Activated CD4-positive, alpha-beta T cell treated with anti-CD3 and anti-CD28 coated beads for 36 hours (primary cell): Measurements from ENCODE around the gene USP31. TPM values are rescaled to one million over a fixed set of nuclear protein-coding genes. Genes with fewer than 3 reads are reported as not detected.

Experiments
- ATAC-seq: fragments of 200-7000 bp; cut with Tn5 transposase; one replicate; pipeline ENCODE4 v1.10.0; 2021; ENCODE audit warnings: mild to moderate bottlenecking, moderate library complexity
- CTCF ChIA-PET: fragments of 350-600 bp; sonication (Branson Sonifier 250); formaldehyde crosslinking; loops from one replicate; lab custom pipeline; 2021; ENCODE audit warnings: antibody characterized with exemption; lab: Charles Lee
- POLR2A ChIA-PET: fragments of 350-600 bp; sonication (Branson Sonifier 250); formaldehyde crosslinking; loops from one replicate; lab custom pipeline; 2021; ENCODE audit warnings: antibody characterized with exemption, inconsistent platforms; lab: Charles Lee
- DNase-seq: peaks from one replicate; pipeline ENCODE4 v3.0.0-alpha.2; 2020
- H3K27ac Mint-ChIP-seq: one replicate; pipeline ENCODE4 v1.8.0; 2021; ENCODE audit warnings: mixed read lengths
- H3K27me3 Mint-ChIP-seq: one replicate; pipeline ENCODE4 v1.8.0; 2021; ENCODE audit warnings: mixed read lengths
- H3K36me3 Mint-ChIP-seq: one replicate; pipeline ENCODE4 v1.8.0; 2021; ENCODE audit warnings: low read depth, mixed read lengths
- H3K4me1 Mint-ChIP-seq: one replicate; pipeline ENCODE4 v1.8.0; 2021; ENCODE audit warnings: mixed read lengths
- H3K4me3 Mint-ChIP-seq: one replicate; pipeline ENCODE4 v1.8.0; 2021; ENCODE audit warnings: mild to moderate bottlenecking, moderate library complexity, mixed read lengths
- H3K9me3 Mint-ChIP-seq: one replicate; pipeline ENCODE4 v1.8.0; 2021; ENCODE audit warnings: low read depth, mixed read lengths
- intact Hi-C, 2 experiments: fragments of 100-400 bp; cut with DNase I in 1 of 2; cut with micrococcal nuclease in 1 of 2; formaldehyde crosslinking; loops; one replicate each; pipeline versions ENCODE4 v1.14.2 to v1.15.1; 2022 to 2024; cut with DNase I, micrococcal nuclease
- total RNA-seq, 2 experiments: library from RNA; stranded (reverse); gene quantifications; one replicate each; pipeline ENCODE4 v1.2.3, GENCODE V29; 2021

Gene USP31
- total RNA-seq, 2 experiments from 2014 or later, result 5.3 to 5.9 TPM

DNA sequence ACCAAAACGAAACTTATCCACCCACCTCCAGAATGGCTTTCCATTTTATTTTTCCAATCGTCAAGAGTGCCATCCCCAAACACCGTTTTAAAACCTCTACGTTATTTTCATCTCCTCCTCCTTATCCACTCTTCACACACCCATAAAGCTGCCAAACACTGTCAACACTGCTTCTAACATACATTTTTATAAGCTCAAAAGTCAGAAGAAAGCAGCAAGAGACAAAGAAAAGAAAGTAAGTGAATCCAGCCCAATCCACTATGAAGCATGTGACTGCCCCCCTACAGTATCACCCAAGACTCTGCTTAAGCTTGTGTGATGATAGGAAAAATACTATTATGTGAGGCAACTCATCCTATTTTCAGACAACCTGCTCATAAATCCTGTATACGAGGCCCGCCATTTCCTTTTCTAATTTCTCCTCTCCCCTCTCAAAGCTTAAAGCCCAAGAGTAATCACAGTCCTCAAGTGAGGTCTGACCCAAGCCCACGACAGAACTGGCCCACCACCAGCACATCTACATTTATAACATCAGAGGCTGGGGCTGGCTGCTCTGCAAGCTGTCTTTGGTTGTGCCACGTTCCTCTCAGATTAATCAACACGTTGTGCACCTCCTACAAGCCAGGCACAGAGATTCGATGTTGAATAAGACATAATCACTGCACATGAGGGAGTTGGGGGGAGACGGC, 16.3 kb downstream of the USP31 start:
- H3K9me3 Mint-ChIP-seq, result peaks cover 14% of the 10 kb centered on the region
- H3K36me3 Mint-ChIP-seq, result peaks cover 17% of the 10 kb centered on the region
- no peak for ATAC-seq
- POLR2A ChIA-PET, result no interaction called here
- H3K4me3 Mint-ChIP-seq, result no peak overlapping the region
- no peak for DNase-seq
- CTCF ChIA-PET, result interaction anchor here (0.9 to 1.0 kb wide), 2 partner anchors 8 to 12 kb away, joined by 3 to 4 read pairs; no protein-coding TSS in a partner anchor
- intact Hi-C loops, result no loop called here
- H3K4me1 Mint-ChIP-seq, result peaks cover 18% of the 10 kb centered on the region
- H3K27me3 Mint-ChIP-seq, result no peaks in the 10 kb centered on the region
- H3K27ac Mint-ChIP-seq, result no peak overlapping the region

DNA sequence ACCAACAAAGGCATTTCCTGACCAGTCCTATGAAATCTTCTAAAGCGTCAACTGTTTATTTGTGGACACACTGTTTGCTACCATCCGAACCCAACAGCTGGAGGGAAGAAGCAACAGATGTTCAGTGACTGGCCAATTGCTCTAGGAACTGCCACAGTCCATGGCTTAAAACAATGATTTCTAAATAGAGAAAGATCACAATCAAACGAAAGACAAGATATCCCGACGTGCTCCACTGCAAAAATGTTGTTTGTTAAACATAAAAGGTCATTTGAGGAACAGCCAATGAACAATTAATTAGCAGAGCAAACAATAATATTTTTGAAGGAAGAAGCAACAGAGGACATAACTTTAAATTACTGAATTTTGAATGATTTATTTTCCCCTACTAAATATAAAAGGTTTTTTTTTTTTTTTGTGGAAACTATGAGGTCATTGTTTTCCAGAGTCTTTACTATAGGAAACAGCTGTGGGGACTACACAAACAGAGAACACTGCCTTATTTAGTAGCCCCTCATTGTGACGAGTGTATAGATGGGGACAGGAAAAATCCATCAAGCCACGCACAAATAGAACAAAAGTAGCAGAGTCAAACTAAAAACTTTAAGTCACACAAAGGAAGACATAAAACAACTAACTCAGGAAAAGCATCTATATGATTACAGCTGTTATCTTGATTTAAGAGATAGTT, 17.2 kb downstream of the USP31 start:
- Mint-ChIP-seq H3K27ac (no peak overlapping the region), H3K27me3 (no peaks in the 10 kb centered on the region), H3K36me3 (peaks cover 10% of the 10 kb centered on the region), H3K4me3 (no peak overlapping the region), H3K9me3 (peaks cover 8% of the 10 kb centered on the region), H3K4me1 (peaks cover 18% of the 10 kb centered on the region)
- intact Hi-C loops, result no loop called here
- ChIA-PET CTCF (interaction anchor here (0.9 to 1.0 kb wide), 2 partner anchors 9 to 13 kb away, joined by 3 to 4 read pairs; no protein-coding TSS in a partner anchor), POLR2A (no interaction called here)
- ATAC-seq (no peak), DNase-seq (no peak)

DNA sequence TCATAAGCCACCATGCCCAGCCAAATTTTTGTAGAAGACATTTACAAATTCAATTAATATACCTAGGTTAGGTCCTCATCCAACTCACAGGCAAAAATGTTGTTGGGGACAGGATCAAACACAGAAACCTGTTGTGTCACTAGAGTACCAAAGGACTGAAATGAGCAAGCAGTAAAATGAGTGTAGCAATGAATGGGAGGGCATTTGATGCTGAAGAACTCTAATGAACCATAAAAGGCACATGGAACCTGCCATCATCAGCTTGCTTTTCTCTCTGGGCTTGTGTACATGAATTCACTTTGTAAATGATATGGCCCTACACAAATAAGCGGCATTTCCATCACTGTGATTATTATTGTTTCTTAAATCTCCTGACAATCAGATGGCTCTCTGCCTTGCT, 17.8 kb downstream of the USP31 start:
- H3K27ac Mint-ChIP-seq, result no peak overlapping the region
- peaks cover 8% of the 10 kb centered on the region for H3K36me3 Mint-ChIP-seq
- H3K4me1 Mint-ChIP-seq, result peaks cover 18% of the 10 kb centered on the region
- H3K9me3 Mint-ChIP-seq, result peaks cover 6% of the 10 kb centered on the region
- no peak overlapping the region for H3K4me3 Mint-ChIP-seq
- ChIA-PET POLR2A (no interaction called here), CTCF (interaction anchor here (0.8 kb wide), 1 partner anchor 14 kb away, joined by 3 read pairs; no protein-coding TSS in a partner anchor)
- no peaks in the 10 kb centered on the region for H3K27me3 Mint-ChIP-seq
- peak; percentile 33 for ATAC-seq
- intact Hi-C loops, result no loop called here
- no peak for DNase-seq

DNA sequence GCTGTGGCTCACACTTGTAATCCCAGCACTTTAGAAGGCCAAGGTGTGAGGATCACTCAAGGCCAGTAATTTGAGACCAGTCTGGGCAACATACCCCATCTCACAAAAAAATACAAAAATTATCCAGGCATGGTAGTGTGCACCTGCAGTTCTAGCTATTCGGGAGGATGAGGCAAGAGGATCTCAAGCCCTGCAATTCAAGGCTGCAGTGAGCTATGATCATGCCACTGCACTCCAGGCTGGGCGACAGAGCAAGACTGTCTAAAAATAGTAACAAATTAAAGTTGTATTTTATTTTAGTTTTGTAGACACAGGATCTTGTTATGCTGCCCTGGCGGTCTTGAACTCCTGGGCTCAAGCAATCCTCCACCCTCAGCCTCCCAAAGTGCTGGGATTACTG, 18.2 kb downstream of the USP31 start:
- Mint-ChIP-seq H3K36me3 (peaks cover 7% of the 10 kb centered on the region), H3K4me1 (peaks cover 18% of the 10 kb centered on the region), H3K27me3 (no peaks in the 10 kb centered on the region), H3K27ac (no peak overlapping the region), H3K9me3 (peaks cover 5% of the 10 kb centered on the region), H3K4me3 (no peak overlapping the region)
- POLR2A ChIA-PET, result no interaction called here
- CTCF ChIA-PET, result interaction anchor here (0.8 kb wide), 1 partner anchor 14 kb away, joined by 3 read pairs; no protein-coding TSS in a partner anchor
- no peak for DNase-seq
- ATAC-seq, result no peak
- intact Hi-C loops, result no loop called here

DNA sequence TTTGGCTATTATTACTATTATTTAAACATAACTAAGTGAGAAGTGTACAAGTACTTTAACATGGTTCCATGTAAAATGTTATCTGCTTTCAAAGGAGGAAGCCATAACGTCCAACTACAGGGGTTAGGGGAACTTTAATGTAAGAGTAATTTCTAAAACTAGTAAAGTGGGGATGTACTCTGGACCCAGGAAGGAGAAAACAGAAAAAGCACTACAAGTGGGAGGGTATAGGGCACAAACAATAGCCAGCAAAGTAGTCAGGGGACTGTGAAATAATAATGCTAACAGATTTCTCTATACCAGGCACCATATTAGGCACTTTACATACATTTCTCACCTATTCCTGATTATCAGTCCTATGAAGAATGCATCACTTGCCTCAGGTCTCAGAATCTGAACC, 19.6 kb downstream of the USP31 start:
- peaks cover 2% of the 10 kb centered on the region for H3K36me3 Mint-ChIP-seq
- peaks cover 22% of the 10 kb centered on the region for H3K4me1 Mint-ChIP-seq
- H3K9me3 Mint-ChIP-seq, result no peaks in the 10 kb centered on the region
- no peak overlapping the region for H3K4me3 Mint-ChIP-seq
- no peaks in the 10 kb centered on the region for H3K27me3 Mint-ChIP-seq
- ChIA-PET CTCF (no interaction called here), POLR2A (no interaction called here)
- intact Hi-C loops, result no loop called here
- DNase-seq (no peak), ATAC-seq (no peak)
- no peak overlapping the region for H3K27ac Mint-ChIP-seq

DNA sequence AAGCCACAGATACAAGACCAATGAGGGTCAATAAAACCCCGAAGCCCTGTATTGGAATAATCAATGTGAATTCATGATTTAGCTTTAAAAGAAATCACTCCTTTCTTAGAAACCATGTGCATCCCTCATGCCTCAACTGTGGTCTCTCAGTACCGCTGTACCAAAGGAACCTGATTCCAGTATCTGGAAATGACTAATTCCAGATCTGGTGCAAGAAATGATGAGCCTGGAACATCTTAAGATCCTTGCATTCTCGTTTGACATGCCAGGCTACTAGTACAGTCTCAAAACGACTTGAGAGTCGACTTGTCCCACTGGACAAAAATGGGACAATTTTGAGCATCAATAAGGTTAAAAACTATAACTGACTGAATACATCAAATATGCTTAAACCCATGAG, 21.2 kb downstream of the USP31 start:
- Mint-ChIP-seq H3K36me3 (no peaks in the 10 kb centered on the region), H3K27me3 (no peaks in the 10 kb centered on the region), H3K9me3 (no peaks in the 10 kb centered on the region), H3K4me1 (peaks cover 27% of the 10 kb centered on the region), H3K4me3 (no peak overlapping the region), H3K27ac (no peak overlapping the region)
- intact Hi-C loops, result no loop called here
- ChIA-PET POLR2A (no interaction called here), CTCF (interaction anchor here (0.9 to 1.3 kb wide), 2 partner anchors 12 to 17 kb away, joined by 4 to 5 read pairs; no protein-coding TSS in a partner anchor)
- DNase-seq (no peak), ATAC-seq (no peak)

DNA sequence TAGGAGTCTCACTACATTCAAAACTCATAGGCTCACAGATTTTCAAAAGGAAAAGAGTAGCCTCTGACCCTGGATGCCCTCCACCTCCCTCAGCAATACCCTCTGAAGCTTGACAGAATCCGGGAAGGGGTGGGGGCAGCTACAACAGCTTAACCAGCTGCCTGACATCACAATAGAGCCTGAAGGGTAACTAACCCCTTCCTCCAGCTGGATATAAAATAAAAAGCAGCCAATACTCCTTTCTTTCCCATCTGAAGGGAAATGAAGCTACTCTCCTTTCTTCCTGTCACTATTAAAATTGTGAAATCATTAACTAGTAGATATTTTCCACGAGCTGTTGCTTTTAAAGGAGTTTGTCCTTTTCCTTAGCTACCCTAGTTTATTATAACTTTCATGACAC, 24.0 kb downstream of the USP31 start:
- no peak overlapping the region for H3K4me3 Mint-ChIP-seq
- ATAC-seq, result no peak
- peaks cover 27% of the 10 kb centered on the region for H3K4me1 Mint-ChIP-seq
- CTCF ChIA-PET, result interaction anchor here (1.2 kb wide), 1 partner anchor 24 kb away, joined by 3 read pairs; the partner anchor contains the start of gene USP31
- H3K27ac Mint-ChIP-seq, result no peak overlapping the region
- POLR2A ChIA-PET, result interaction anchor here (0.7 kb wide), 1 partner anchor 28 kb away, joined by 3 read pairs; no protein-coding TSS in a partner anchor
- no peak for DNase-seq
- H3K36me3 Mint-ChIP-seq, result no peaks in the 10 kb centered on the region
- H3K27me3 Mint-ChIP-seq, result no peaks in the 10 kb centered on the region
- intact Hi-C loops, result no loop called here
- no peaks in the 10 kb centered on the region for H3K9me3 Mint-ChIP-seq

DNA sequence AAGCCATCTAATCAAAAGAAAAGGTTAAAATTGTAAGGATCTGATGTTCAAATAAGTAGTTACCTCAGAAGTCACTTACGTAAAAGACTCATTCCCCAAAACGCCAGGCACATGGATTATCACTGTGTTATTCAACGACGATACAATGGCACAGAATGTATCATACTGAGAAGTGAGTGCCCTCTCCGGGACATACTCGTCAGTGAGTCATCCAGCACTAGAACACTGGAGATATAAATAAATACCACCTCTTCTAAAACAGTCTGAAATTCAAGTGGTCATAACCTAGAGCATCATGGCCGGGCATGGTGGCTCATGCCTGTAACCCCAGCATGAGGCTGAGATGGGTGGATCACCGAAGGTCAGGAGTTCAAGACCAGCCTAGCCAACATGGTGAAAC, 24.9 kb downstream of the USP31 start:
- Mint-ChIP-seq H3K36me3 (no peaks in the 10 kb centered on the region), H3K4me3 (no peak overlapping the region), H3K27ac (no peak overlapping the region), H3K9me3 (no peaks in the 10 kb centered on the region), H3K27me3 (no peaks in the 10 kb centered on the region), H3K4me1 (peaks cover 27% of the 10 kb centered on the region)
- POLR2A ChIA-PET, result interaction anchor here (0.7 kb wide), 1 partner anchor 29 kb away, joined by 3 read pairs; no protein-coding TSS in a partner anchor
- ATAC-seq (peak; percentile 80), DNase-seq (peak; percentile 11)
- CTCF ChIA-PET, result no interaction called here
- intact Hi-C loops, result no loop called here

DNA sequence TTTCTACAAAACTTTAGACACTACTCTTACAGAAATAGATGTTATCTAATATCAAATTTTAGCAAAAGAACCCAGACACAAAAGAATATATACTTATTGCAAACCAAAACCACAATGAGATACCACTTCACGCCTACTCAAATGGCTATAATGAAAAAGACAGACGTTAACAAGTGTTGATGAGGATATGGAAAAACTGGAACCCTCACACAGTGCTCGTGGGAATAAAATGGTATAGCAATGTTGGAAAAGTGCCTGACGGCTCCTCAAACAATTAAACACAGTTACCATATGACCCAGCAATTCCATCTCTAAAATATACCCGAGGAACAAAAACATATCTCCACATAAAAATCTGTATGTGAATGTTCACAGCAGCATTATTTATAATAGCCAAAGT, 27.1 kb downstream of the USP31 start:
- peaks cover 27% of the 10 kb centered on the region for H3K4me1 Mint-ChIP-seq
- no peak for ATAC-seq
- no peaks in the 10 kb centered on the region for H3K9me3 Mint-ChIP-seq
- no peaks in the 10 kb centered on the region for H3K36me3 Mint-ChIP-seq
- no peaks in the 10 kb centered on the region for H3K27me3 Mint-ChIP-seq
- no peak for DNase-seq
- no peak overlapping the region for H3K27ac Mint-ChIP-seq
- POLR2A ChIA-PET, result no interaction called here
- intact Hi-C loops, result no loop called here
- CTCF ChIA-PET, result no interaction called here
- no peak overlapping the region for H3K4me3 Mint-ChIP-seq

DNA sequence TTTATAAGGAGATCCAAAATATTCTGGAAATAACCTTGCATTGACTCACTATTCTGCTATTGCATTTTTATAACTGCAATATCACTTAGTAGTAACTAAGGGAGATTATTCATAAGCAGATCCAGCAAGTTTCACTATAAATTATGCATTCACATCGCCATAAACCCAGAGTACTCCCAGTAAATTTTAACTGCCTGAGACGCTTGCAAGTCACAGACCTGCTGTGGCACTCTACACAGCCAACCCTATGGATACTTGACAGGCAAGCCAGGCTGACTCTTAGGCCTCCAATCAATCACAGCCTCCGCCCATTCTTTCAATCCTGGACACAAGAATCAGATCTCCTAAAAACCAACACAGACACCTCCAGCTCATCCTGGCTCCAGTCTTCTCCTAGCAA, 28.2 kb downstream of the USP31 start:
- ChIA-PET POLR2A (no interaction called here), CTCF (no interaction called here)
- no peak for ATAC-seq
- no peak for DNase-seq
- no peaks in the 10 kb centered on the region for H3K27me3 Mint-ChIP-seq
- no peaks in the 10 kb centered on the region for H3K9me3 Mint-ChIP-seq
- no peaks in the 10 kb centered on the region for H3K36me3 Mint-ChIP-seq
- H3K4me1 Mint-ChIP-seq, result peaks cover 27% of the 10 kb centered on the region
- H3K4me3 Mint-ChIP-seq, result no peak overlapping the region
- intact Hi-C loops, result no loop called here
- no peak overlapping the region for H3K27ac Mint-ChIP-seq

DNA sequence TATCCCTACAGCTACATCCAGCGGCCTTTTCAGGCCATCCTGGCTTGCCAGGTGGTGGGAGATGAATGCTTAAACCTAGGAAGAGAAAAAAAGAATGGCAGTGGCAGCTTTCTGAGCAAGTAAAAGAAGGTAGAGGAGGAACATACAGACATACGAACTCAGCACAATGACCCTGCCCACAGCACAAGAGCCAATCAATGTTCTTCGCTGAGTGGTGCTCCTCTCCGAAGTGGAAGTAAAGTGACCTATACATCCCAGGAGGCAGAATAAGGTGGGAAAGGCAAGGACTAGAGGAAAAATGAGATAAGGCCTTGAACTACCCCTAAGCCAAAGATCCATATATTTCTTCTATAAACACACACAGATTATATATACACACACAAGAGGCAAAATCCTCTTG, 28.7 kb downstream of the USP31 start:
- Mint-ChIP-seq H3K36me3 (no peaks in the 10 kb centered on the region), H3K9me3 (no peaks in the 10 kb centered on the region), H3K27ac (no peak overlapping the region), H3K27me3 (no peaks in the 10 kb centered on the region), H3K4me3 (no peak overlapping the region), H3K4me1 (peaks cover 27% of the 10 kb centered on the region)
- ATAC-seq, result no peak
- DNase-seq, result no peak
- CTCF ChIA-PET, result no interaction called here
- intact Hi-C loops, result no loop called here
- POLR2A ChIA-PET, result no interaction called here

DNA sequence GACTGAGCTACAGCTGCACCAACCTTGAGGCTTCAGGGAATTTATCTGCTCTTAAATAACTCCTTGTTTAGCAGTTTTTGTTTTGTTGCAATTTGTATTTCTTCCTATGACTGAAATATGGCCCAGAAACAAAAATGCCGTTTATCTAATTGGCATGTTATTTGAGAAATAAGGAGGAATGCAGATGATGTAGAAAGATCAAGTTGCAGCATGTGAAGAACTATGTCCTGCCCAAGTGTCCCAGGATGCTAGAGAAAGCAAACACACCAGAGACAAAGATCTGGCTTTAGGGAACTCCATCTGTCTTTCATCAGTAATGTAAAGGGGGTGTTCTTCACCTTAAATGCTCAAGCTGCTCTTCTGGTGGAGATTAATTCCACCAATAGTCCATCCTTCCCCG, 29.7 kb downstream of the USP31 start:
- Mint-ChIP-seq H3K27me3 (no peaks in the 10 kb centered on the region), H3K4me3 (no peak overlapping the region), H3K4me1 (peaks cover 22% of the 10 kb centered on the region), H3K36me3 (no peaks in the 10 kb centered on the region), H3K27ac (no peak overlapping the region), H3K9me3 (no peaks in the 10 kb centered on the region)
- intact Hi-C loops, result no loop called here
- ATAC-seq (no peak), DNase-seq (no peak)
- ChIA-PET CTCF (no interaction called here), POLR2A (no interaction called here)
